ENCODE measurements around the gene CDH23. TPM values are rescaled to one million over a fixed set of nuclear protein-coding genes. Genes with fewer than 3 reads are reported as not detected.

The CDH23 gene
- total RNA-seq, 1 experiment from 2014 or later, result 2.1 TPM

DNA sequence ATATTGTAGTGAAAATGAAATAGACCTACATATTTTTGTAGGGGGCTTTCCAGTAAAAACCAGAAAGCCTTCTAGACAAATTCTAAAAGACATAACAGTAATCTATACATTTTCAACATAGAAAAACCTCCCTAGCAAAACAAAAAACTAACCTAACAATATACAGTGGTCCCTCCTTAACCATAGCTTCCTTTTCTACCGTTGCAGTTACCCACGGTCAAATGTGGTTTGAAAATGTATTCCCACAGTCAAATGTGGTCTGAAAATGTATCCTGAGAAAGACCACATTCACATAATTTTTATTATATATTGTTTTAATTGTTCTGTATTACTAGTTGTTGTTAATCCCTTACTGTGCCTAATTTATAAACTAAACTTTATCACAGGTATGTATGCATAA, 448.0 kb downstream of the CDH23 start:
- peaks cover 24% of the 10 kb centered on the region for H3K4me1 ChIP-seq (ENCODE audit: low read length)
- no peak overlapping the region for H3K4me3 ChIP-seq (ENCODE audit: low read length)
- H3K79me2 ChIP-seq (ENCODE audit: low read length), result no peaks in the 10 kb centered on the region; the same call in 1 of the 2 replicates
- H4K20me1 ChIP-seq (ENCODE audit: insufficient read depth, low read depth, low read length), result peaks cover 75% of the 10 kb centered on the region
- no peak for DNase-seq
- no peak overlapping the region for H3K27ac ChIP-seq (ENCODE audit: low read length)
- H3K9me3 ChIP-seq (ENCODE audit: low read length), result no peaks in the 10 kb centered on the region
- H3K9ac ChIP-seq (ENCODE audit: low read length), result no peak overlapping the region
- no peaks in the 10 kb centered on the region for H3K9me2 ChIP-seq (replicated peaks; ENCODE audit: insufficient read depth, low read length)
- no peaks in the 10 kb centered on the region for H3K36me3 ChIP-seq (ENCODE audit: insufficient read depth, low read length)
- H3K27me3 ChIP-seq (ENCODE audit: low read length), result no peaks in the 10 kb centered on the region
- no peak overlapping the region for H3K4me2 ChIP-seq (ENCODE audit: low read depth, low read length, poor library complexity, severe bottlenecking)
- H2AFZ ChIP-seq (ENCODE audit: low read length), result no peak overlapping the region

GRCh38 chr10:71845410-71846405, 449.0 kb downstream of the CDH23 start:
- Histone ChIP-seq H2AFZ (ENCODE audit: low read length) (no peak overlapping the region), H3K9me3 (ENCODE audit: low read length) (no peaks in the 10 kb centered on the region), H3K9me2 (replicated peaks; ENCODE audit: insufficient read depth, low read length) (no peaks in the 10 kb centered on the region), H3K36me3 (ENCODE audit: insufficient read depth, low read length) (no peaks in the 10 kb centered on the region), H4K20me1 (ENCODE audit: insufficient read depth, low read depth, low read length) (peaks cover 73% of the 10 kb centered on the region), H3K4me2 (ENCODE audit: low read depth, low read length, poor library complexity, severe bottlenecking) (no peak overlapping the region), H3K79me2 (ENCODE audit: low read length) (no peaks in the 10 kb centered on the region; the same call in 1 of the 2 replicates), H3K4me1 (ENCODE audit: low read length) (peaks cover 23% of the 10 kb centered on the region), H3K9ac (ENCODE audit: low read length) (no peak overlapping the region), H3K4me3 (ENCODE audit: low read length) (no peak overlapping the region), H3K27me3 (ENCODE audit: low read length) (no peaks in the 10 kb centered on the region), H3K27ac (ENCODE audit: low read length) (no peak overlapping the region)
- no peak for DNase-seq

DNA sequence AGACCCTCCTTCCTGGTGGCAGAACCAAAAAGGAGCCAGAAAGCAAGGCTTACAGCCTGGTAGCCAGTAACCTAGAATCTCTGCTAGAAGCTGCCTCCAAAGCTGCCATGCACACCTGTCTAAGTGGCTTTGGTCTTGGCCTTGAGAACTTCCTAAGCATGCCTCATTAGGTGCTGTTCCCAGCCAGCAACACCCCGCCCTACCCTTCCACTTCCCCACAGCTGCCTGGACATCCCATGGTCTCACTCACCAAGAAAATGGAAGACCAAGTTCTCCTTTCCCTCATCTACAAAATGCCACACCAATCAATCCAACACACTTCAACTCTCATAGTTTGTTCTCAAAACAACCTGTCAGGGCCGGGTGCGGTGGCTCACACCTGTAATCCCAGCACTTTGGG, 450.1 kb downstream of the CDH23 start:
- Histone ChIP-seq H3K4me2 (ENCODE audit: low read depth, low read length, poor library complexity, severe bottlenecking) (no peak overlapping the region), H2AFZ (ENCODE audit: low read length) (no peak overlapping the region), H3K9ac (ENCODE audit: low read length) (no peak overlapping the region), H4K20me1 (ENCODE audit: insufficient read depth, low read depth, low read length) (peaks cover 63% of the 10 kb centered on the region), H3K9me2 (replicated peaks; ENCODE audit: insufficient read depth, low read length) (no peaks in the 10 kb centered on the region), H3K4me1 (ENCODE audit: low read length) (peaks cover 22% of the 10 kb centered on the region), H3K4me3 (ENCODE audit: low read length) (no peak overlapping the region), H3K27ac (ENCODE audit: low read length) (no peak overlapping the region), H3K36me3 (ENCODE audit: insufficient read depth, low read length) (no peaks in the 10 kb centered on the region), H3K27me3 (ENCODE audit: low read length) (no peaks in the 10 kb centered on the region), H3K9me3 (ENCODE audit: low read length) (no peaks in the 10 kb centered on the region), H3K79me2 (ENCODE audit: low read length) (no peaks in the 10 kb centered on the region; the same call in 1 of the 2 replicates)
- DNase-seq, result no peak

- no peak for DNase-seq
- no peak overlapping the region for H2AFZ ChIP-seq (ENCODE audit: low read length)
- no peaks in the 10 kb centered on the region; the same call in 1 of the 2 replicates for H3K79me2 ChIP-seq (ENCODE audit: low read length)
- H3K9ac ChIP-seq (ENCODE audit: low read length), result no peak overlapping the region
- no peak overlapping the region for H3K4me2 ChIP-seq (ENCODE audit: low read depth, low read length, poor library complexity, severe bottlenecking)
- peaks cover 61% of the 10 kb centered on the region for H4K20me1 ChIP-seq (ENCODE audit: insufficient read depth, low read depth, low read length)
- no peaks in the 10 kb centered on the region for H3K9me2 ChIP-seq (replicated peaks; ENCODE audit: insufficient read depth, low read length)
- H3K4me3 ChIP-seq (ENCODE audit: low read length), result no peak overlapping the region
- no peaks in the 10 kb centered on the region for H3K27me3 ChIP-seq (ENCODE audit: low read length)
- peaks cover 26% of the 10 kb centered on the region for H3K4me1 ChIP-seq (ENCODE audit: low read length)
- H3K9me3 ChIP-seq (ENCODE audit: low read length), result no peaks in the 10 kb centered on the region
- H3K27ac ChIP-seq (ENCODE audit: low read length), result no peak overlapping the region
- H3K36me3 ChIP-seq (ENCODE audit: insufficient read depth, low read length), result no peaks in the 10 kb centered on the region
Measured at GRCh38 chr10:71847418-71847817, 450.7 kb downstream of the CDH23 start.

GRCh38 chr10:71848325-71849275, 451.9 kb downstream of the CDH23 start:
- H3K4me2 ChIP-seq (ENCODE audit: low read depth, low read length, poor library complexity, severe bottlenecking), result no peak overlapping the region
- H3K4me3 ChIP-seq (ENCODE audit: low read length), result no peak overlapping the region
- no peaks in the 10 kb centered on the region for H3K9me3 ChIP-seq (ENCODE audit: low read length)
- no peaks in the 10 kb centered on the region for H3K36me3 ChIP-seq (ENCODE audit: insufficient read depth, low read length)
- no peaks in the 10 kb centered on the region; the same call in 1 of the 2 replicates for H3K79me2 ChIP-seq (ENCODE audit: low read length)
- no peak overlapping the region for H3K9ac ChIP-seq (ENCODE audit: low read length)
- no peaks in the 10 kb centered on the region for H3K9me2 ChIP-seq (replicated peaks; ENCODE audit: insufficient read depth, low read length)
- peaks cover 24% of the 10 kb centered on the region for H3K4me1 ChIP-seq (ENCODE audit: low read length)
- peaks cover 53% of the 10 kb centered on the region for H4K20me1 ChIP-seq (ENCODE audit: insufficient read depth, low read depth, low read length)
- no peaks in the 10 kb centered on the region for H3K27me3 ChIP-seq (ENCODE audit: low read length)
- H2AFZ ChIP-seq (ENCODE audit: low read length), result no peak overlapping the region
- H3K27ac ChIP-seq (ENCODE audit: low read length), result no peak overlapping the region
- DNase-seq, result no peak

- H3K27me3 ChIP-seq (ENCODE audit: low read length), result no peaks in the 10 kb centered on the region
- peaks cover 24% of the 10 kb centered on the region for H3K4me1 ChIP-seq (ENCODE audit: low read length)
- no peaks in the 10 kb centered on the region for H3K36me3 ChIP-seq (ENCODE audit: insufficient read depth, low read length)
- peaks cover 45% of the 10 kb centered on the region for H4K20me1 ChIP-seq (ENCODE audit: insufficient read depth, low read depth, low read length)
- H2AFZ ChIP-seq (ENCODE audit: low read length), result no peak overlapping the region
- peak overlapping the region; percentile 92 for H3K4me2 ChIP-seq (ENCODE audit: low read depth, low read length, poor library complexity, severe bottlenecking)
- DNase-seq, result no peak
- no peak overlapping the region for H3K4me3 ChIP-seq (ENCODE audit: low read length)
- no peak overlapping the region for H3K27ac ChIP-seq (ENCODE audit: low read length)
- no peaks in the 10 kb centered on the region; the same call in 1 of the 2 replicates for H3K79me2 ChIP-seq (ENCODE audit: low read length)
- no peaks in the 10 kb centered on the region for H3K9me2 ChIP-seq (replicated peaks; ENCODE audit: insufficient read depth, low read length)
- no peaks in the 10 kb centered on the region for H3K9me3 ChIP-seq (ENCODE audit: low read length)
- H3K9ac ChIP-seq (ENCODE audit: low read length), result no peak overlapping the region
Measured at GRCh38 chr10:71849461-71849908, 452.8 kb downstream of the CDH23 start.

DNA sequence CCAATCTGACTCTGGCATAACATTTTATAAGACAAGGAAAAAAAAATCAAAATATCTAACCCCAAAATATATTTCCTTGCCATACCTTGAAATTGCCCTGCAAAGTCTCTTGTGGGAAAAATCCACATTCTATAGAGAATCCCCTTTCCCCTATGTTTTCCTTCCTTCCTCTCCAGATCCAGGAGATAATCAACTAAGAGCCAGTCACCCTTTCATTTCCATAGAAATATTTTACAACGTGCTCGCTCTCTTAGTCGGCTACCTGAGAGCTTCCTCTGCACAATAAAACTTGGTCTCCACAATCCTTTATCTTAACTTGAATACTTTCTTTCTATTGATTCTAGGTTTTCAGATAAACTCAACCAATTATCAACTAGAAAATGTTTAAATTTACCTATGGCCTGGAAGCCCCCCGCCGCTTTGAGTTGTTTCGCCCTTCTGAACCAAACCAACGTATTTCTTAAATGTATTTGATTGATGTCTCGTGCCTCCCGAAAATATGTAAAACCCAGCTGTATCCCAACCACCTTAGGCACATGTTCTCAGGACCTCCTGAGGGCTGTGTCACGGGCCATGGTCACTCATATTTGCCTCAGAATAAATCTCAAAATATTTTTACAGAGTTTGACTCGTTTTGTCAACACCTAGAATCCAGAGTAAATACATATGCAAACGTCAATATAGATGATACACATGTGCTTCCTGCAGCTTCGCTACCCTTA, 453.5 kb downstream of the CDH23 start:
- H3K4me2 ChIP-seq (ENCODE audit: low read depth, low read length, poor library complexity, severe bottlenecking), result peak overlapping the region; percentile 92
- H3K27me3 ChIP-seq (ENCODE audit: low read length), result no peaks in the 10 kb centered on the region
- peaks cover 24% of the 10 kb centered on the region for H3K4me1 ChIP-seq (ENCODE audit: low read length)
- H3K4me3 ChIP-seq (ENCODE audit: low read length), result peak overlapping the region; percentile 81
- H3K9me2 ChIP-seq (replicated peaks; ENCODE audit: insufficient read depth, low read length), result no peaks in the 10 kb centered on the region
- peak overlapping the region; percentile 51; the same call in 1 of the 2 replicates for H2AFZ ChIP-seq (ENCODE audit: low read length)
- H4K20me1 ChIP-seq (ENCODE audit: insufficient read depth, low read depth, low read length), result peaks cover 45% of the 10 kb centered on the region
- H3K79me2 ChIP-seq (ENCODE audit: low read length), result no peaks in the 10 kb centered on the region; the same call in 1 of the 2 replicates
- H3K27ac ChIP-seq (ENCODE audit: low read length), result no peak overlapping the region
- H3K9me3 ChIP-seq (ENCODE audit: low read length), result no peaks in the 10 kb centered on the region
- H3K36me3 ChIP-seq (ENCODE audit: insufficient read depth, low read length), result no peaks in the 10 kb centered on the region
- H3K9ac ChIP-seq (ENCODE audit: low read length), result peak overlapping the region; percentile 78
- no peak for DNase-seq

Measured in Karpas-422 (cell line).